ENCODE data around the gene ACOXL. TPM values are rescaled to one million over a fixed set of nuclear protein-coding genes. Genes with fewer than 3 reads are reported as not detected.

Gene ACOXL
- total and polyA plus RNA-seq, 4 donors = 4.4 to 32.8 (median 12.2) TPM

DNA sequence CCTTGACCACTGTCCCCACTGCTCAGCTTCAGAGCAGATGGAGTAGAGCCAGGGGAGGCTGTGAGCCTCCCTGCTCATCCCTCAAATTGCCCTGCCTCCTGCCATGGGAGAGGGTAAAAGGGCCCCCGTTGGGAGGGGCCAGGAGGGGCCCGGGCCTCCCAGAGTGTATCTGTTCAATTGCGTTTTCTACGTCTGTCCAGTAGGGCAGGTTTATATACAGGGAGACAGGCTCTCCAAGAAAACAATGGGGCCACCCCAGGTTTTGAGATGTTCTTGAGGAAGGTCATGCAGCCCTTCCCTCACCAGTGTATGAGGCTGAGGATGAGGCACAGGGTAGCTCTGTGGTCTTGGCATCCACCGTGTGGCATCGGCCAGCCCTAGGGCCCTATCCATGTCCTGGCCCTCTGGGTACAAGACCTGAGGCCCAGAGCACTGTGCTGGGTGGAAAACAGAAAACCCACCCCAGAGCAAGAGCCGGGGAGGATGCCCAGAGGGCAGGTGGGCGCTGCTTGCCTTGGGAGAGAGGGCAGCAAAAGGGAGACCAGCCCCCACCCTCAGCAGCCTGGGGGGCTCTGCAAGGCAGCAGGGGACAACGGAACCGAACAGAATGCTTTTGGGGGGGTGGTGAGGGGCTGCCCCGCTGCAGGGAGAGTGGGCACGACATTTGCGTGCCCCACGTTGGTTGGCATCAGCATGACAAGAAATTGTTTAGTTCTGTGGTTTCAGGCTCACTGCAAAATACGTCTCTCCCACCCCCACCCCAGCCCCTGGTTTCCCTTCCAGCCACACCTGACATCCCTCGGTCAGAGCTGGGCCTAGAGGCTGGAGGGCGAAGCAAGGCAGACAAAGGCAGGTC is 141.5 kb downstream of the ACOXL start:
- TF ChIP-seq, protein P1, sequence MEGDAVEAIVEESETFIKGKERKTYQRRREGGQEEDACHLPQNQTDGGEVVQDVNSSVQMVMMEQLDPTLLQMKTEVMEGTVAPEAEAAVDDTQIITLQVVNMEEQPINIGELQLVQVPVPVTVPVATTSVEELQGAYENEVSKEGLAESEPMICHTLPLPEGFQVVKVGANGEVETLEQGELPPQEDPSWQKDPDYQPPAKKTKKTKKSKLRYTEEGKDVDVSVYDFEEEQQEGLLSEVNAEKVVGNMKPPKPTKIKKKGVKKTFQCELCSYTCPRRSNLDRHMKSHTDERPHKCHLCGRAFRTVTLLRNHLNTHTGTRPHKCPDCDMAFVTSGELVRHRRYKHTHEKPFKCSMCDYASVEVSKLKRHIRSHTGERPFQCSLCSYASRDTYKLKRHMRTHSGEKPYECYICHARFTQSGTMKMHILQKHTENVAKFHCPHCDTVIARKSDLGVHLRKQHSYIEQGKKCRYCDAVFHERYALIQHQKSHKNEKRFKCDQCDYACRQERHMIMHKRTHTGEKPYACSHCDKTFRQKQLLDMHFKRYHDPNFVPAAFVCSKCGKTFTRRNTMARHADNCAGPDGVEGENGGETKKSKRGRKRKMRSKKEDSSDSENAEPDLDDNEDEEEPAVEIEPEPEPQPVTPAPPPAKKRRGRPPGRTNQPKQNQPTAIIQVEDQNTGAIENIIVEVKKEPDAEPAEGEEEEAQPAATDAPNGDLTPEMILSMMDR (IDR thresholded peaks at IDR 0.05; ENCODE audit: control extremely low read depth, extremely low read depth) = no peak
- Histone ChIP-seq H3K27ac (ENCODE audit: low read depth in 1 of 2, low read length in 1 of 2) (no peak overlapping the region), H3K4me3 (no peak overlapping the region), H3K9ac (ENCODE audit: insufficient read depth in 1 of 2, low read length in 2 of 2) (no peak overlapping the region), H3K36me3 (ENCODE audit: control insufficient read depth in 4 of 4, insufficient read depth in 4 of 4, low read length in 4 of 4) (no peaks in the 10 kb centered on the region), H3K4me1 (ENCODE audit: control insufficient read depth in 5 of 5, insufficient read depth in 5 of 5, low read length in 5 of 5) (peaks cover 0 to 14% (median 4%) of the 10 kb centered on the region in 5 donors), H3K9me3 (ENCODE audit: control insufficient read depth in 4 of 4, insufficient read depth in 3 of 4, low read length in 3 of 4) (peaks cover 0 to 2% (median 0%) of the 10 kb centered on the region in 4 donors), H3K27me3 (ENCODE audit: control insufficient read depth in 3 of 3, insufficient read depth in 3 of 3, low read length in 2 of 3) (no peaks in the 10 kb centered on the region)
- no peak for DNase-seq
- WGBS, 2 donors = 91% methylated on average over 17 of the region's 17 CpGs
- ATAC-seq (ENCODE audit: insufficient read depth, low FRiP score) = no peak

DNA sequence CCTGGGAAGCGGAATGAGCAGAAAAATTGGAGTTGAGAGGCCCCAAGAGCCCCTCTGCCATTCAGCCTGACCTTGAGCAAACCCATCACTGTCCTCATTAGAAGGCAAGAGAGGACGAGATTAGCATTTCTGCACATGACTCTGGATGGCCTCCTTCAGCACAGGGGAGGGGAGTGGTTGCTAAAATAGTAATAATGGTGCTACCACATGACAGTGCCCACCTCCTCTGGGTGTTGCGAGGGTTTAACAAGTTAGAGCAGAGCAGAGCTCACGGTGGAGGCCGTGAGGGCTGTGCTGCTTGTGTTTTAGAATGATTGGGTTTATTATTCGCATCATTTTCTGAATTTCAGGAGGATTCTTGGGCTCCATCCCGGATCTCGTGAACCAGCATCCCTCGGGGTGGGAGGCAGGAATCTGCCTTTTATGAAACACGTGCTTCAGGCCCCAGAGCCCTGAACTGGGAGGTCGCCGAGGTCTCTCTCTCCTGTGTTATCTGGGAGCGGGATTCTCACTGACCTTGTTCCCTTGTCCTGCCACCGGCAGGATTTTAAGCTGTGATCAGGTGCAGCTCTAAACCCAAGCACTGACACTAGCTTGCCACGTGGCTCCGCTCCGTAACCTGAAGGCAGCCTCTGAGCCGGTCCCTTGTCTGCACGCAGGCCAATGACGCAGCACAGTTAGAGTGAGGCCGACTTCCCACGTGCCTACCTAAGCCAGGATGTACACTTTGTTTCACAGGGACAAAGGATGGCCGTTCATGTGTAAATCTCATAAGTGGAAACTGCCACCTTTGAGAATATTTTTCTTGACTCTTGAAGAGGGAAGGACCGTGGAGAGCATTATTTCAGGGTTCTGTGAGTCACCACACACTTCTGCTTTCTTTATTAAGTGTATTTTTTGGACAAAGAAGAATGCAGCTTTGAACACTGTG is 142.3 kb downstream of the ACOXL start:
- 80 to 83% methylated on average over 24 of the region's 24 CpGs for WGBS, 2 donors
- peak in 2 of 3 donors; percentile 22 to 33 for DNase-seq

DNA sequence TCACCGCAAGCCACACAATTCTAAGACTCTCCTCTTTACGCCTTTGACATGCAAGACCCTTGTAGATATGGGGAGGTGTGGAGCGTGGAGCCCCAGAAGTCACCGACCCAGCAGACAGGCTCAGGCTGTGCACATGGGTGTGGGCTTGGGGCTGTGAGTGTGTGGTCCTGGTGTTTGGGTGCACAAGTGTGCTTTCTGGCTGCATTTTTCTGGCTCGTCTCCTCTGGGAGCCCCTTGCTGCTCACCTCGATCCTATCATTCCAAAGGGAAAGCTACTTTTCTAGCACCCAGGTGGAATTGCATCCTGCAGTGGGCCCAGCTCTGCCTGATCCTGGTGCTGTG is 143.0 kb downstream of the ACOXL start:
- Histone ChIP-seq H3K27ac (ENCODE audit: low read depth in 1 of 2, low read length in 1 of 2) (peak overlapping the region in 1 of 2 donors; percentile 4), H3K4me3 (no peak overlapping the region), H3K4me1 (ENCODE audit: control insufficient read depth in 5 of 5, insufficient read depth in 5 of 5, low read length in 5 of 5) (peaks cover 0 to 8% (median 0%) of the 10 kb centered on the region in 5 donors), H3K9me3 (ENCODE audit: control insufficient read depth in 4 of 4, insufficient read depth in 3 of 4, low read length in 3 of 4) (peaks cover 0 to 2% (median 0%) of the 10 kb centered on the region in 4 donors), H3K27me3 (ENCODE audit: control insufficient read depth in 3 of 3, insufficient read depth in 3 of 3, low read length in 2 of 3) (no peaks in the 10 kb centered on the region), H3K36me3 (ENCODE audit: control insufficient read depth in 4 of 4, insufficient read depth in 4 of 4, low read length in 4 of 4) (no peaks in the 10 kb centered on the region), H3K9ac (ENCODE audit: insufficient read depth in 1 of 2, low read length in 2 of 2) (no peak overlapping the region)
- TF ChIP-seq, protein P1 (IDR thresholded peaks at IDR 0.05; ENCODE audit: control extremely low read depth, extremely low read depth) = no peak
- 80 to 85% methylated on average over 6 of the region's 6 CpGs for WGBS, 2 donors
- DNase-seq (no peak), ATAC-seq (ENCODE audit: insufficient read depth, low FRiP score) (no peak)

More for the DNA sequence above, 142.3 kb downstream of the ACOXL start:
- TF ChIP-seq, protein P1 (IDR thresholded peaks at IDR 0.05; ENCODE audit: control extremely low read depth, extremely low read depth) = no peak
- Histone ChIP-seq H3K36me3 (ENCODE audit: control insufficient read depth in 4 of 4, insufficient read depth in 4 of 4, low read length in 4 of 4) (no peaks in the 10 kb centered on the region), H3K4me1 (ENCODE audit: control insufficient read depth in 5 of 5, insufficient read depth in 5 of 5, low read length in 5 of 5) (peaks cover 0 to 9% (median 2%) of the 10 kb centered on the region in 5 donors), H3K27ac (ENCODE audit: low read depth in 1 of 2, low read length in 1 of 2) (no peak overlapping the region), H3K9ac (ENCODE audit: insufficient read depth in 1 of 2, low read length in 2 of 2) (no peak overlapping the region), H3K9me3 (ENCODE audit: control insufficient read depth in 4 of 4, insufficient read depth in 3 of 4, low read length in 3 of 4) (peaks cover 0 to 2% (median 0%) of the 10 kb centered on the region in 4 donors), H3K4me3 (no peak overlapping the region), H3K27me3 (ENCODE audit: control insufficient read depth in 3 of 3, insufficient read depth in 3 of 3, low read length in 2 of 3) (no peaks in the 10 kb centered on the region)
- peak; percentile 60 for ATAC-seq (ENCODE audit: insufficient read depth, low FRiP score)

All from lung (tissue), 12 donors.